ENCODE results near the gene HOXB4.

DNA sequence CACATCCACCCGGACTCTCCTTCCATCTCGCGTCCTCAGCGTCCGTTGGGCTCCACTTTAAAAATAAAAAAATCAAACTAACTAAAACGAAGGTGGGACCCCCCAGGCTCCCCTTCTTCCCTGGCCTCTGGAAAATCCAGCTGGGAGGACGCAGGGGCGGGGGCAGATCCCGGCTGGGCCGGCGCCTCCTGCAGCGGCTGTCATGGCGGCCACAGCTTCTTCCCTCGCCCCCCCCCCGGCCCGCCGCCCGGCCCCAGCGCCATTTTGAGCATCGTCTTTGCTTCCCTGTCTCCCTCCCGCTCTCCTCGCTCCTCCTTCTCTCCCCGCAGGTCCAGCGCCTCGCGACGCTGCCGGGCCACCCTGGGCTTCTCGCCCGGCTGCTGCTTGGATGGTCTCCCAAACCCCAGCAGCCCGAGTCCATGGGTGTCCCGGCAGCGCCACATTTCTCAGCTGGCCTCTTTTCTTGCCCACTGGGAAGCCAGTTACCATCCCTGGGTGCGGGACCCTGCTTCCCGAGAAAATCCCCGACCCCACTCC is 36.5 kb downstream of the HOXB4 start:
- TF ChIP-seq, protein P1, sequence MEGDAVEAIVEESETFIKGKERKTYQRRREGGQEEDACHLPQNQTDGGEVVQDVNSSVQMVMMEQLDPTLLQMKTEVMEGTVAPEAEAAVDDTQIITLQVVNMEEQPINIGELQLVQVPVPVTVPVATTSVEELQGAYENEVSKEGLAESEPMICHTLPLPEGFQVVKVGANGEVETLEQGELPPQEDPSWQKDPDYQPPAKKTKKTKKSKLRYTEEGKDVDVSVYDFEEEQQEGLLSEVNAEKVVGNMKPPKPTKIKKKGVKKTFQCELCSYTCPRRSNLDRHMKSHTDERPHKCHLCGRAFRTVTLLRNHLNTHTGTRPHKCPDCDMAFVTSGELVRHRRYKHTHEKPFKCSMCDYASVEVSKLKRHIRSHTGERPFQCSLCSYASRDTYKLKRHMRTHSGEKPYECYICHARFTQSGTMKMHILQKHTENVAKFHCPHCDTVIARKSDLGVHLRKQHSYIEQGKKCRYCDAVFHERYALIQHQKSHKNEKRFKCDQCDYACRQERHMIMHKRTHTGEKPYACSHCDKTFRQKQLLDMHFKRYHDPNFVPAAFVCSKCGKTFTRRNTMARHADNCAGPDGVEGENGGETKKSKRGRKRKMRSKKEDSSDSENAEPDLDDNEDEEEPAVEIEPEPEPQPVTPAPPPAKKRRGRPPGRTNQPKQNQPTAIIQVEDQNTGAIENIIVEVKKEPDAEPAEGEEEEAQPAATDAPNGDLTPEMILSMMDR (IDR thresholded peaks at IDR 0.05; ENCODE audit: low read depth, low read length): no peak
- TF ChIP-seq, protein P2, sequence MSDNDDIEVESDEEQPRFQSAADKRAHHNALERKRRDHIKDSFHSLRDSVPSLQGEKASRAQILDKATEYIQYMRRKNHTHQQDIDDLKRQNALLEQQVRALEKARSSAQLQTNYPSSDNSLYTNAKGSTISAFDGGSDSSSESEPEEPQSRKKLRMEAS (IDR thresholded peaks at IDR 0.05; ENCODE audit: low read depth, low read length): no peak
- no peak for TF ChIP-seq POLR2A (IDR thresholded peaks at IDR 0.05; ENCODE audit: extremely low read depth, insufficient read length)
